Neural crest cell (in vitro differentiated cells): ENCODE results near the gene TRPM4. TPM values are rescaled to one million over a fixed set of nuclear protein-coding genes. Genes with fewer than 3 reads are reported as not detected.

Source experiments
- DNase-seq: peaks from one replicate; pipeline ENCODE4 v3.0.0; 2021; ENCODE audit warnings: low read depth, mixed read lengths, low spot score
- H3K27ac Mint-ChIP-seq: one replicate; pipeline ENCODE4 v1.8.0; 2021; ENCODE audit warnings: mild to moderate bottlenecking, mixed read lengths; ENCODE audit not compliant: unreplicated experiment
- H3K27me3 Mint-ChIP-seq: 2 replicates; pipeline ENCODE4 v1.8.0; 2021; ENCODE audit warnings: low read depth, mild to moderate bottlenecking, mixed read lengths
- H3K36me3 Mint-ChIP-seq: 2 replicates; pipeline ENCODE4 v1.8.0; 2021; ENCODE audit warnings: low read depth, mild to moderate bottlenecking, mixed read lengths
- H3K4me1 Mint-ChIP-seq: 2 replicates; pipeline ENCODE4 v1.8.0; 2021; ENCODE audit warnings: mixed read lengths
- H3K4me3 Mint-ChIP-seq: one replicate; pipeline ENCODE4 v1.8.0; 2021; ENCODE audit warnings: mild to moderate bottlenecking, mixed read lengths
- H3K9me3 Mint-ChIP-seq: 2 replicates; pipeline ENCODE4 v1.8.0; 2021; ENCODE audit warnings: mixed read lengths
- CTCF ChIP-seq: fragments of 200-600 bp; sonication (generic); conservative IDR thresholded peaks from 2 replicates; pipeline ENCODE4 v1.5.0; 2021; ENCODE audit warnings: antibody characterized with exemption, mild to moderate bottlenecking
- total RNA-seq: library from RNA; stranded (reverse); gene quantifications from 2 replicates; pipeline ENCODE4 v1.2.1, GENCODE V29; 2021

The TRPM4 gene
- total RNA-seq, 1 donor from 2014 or later = 8.1 TPM

GRCh38 chr19:49243129-49243528, 85.5 kb downstream of the TRPM4 start:
- Mint-ChIP-seq H3K4me3 (no peak overlapping the region), H3K4me1 (no peaks in the 10 kb centered on the region), H3K36me3 (no peaks in the 10 kb centered on the region), H3K9me3 (no peaks in the 10 kb centered on the region), H3K27ac (no peak overlapping the region), H3K27me3 (peaks cover 5% of the 10 kb centered on the region)
- no peak for DNase-seq
- no peak for TF ChIP-seq CTCF

GRCh38 chr19:49243726-49244125, 86.1 kb downstream of the TRPM4 start:
- Mint-ChIP-seq H3K4me3 (no peak overlapping the region), H3K36me3 (no peaks in the 10 kb centered on the region), H3K4me1 (no peaks in the 10 kb centered on the region), H3K27ac (no peak overlapping the region), H3K9me3 (no peaks in the 10 kb centered on the region), H3K27me3 (no peaks in the 10 kb centered on the region)
- no peak for TF ChIP-seq CTCF
- no peak for DNase-seq

GRCh38 chr19:49244256-49244655, 86.7 kb downstream of the TRPM4 start:
- Mint-ChIP-seq H3K4me1 (no peaks in the 10 kb centered on the region), H3K27me3 (no peaks in the 10 kb centered on the region), H3K9me3 (no peaks in the 10 kb centered on the region), H3K36me3 (no peaks in the 10 kb centered on the region), H3K4me3 (no peak overlapping the region), H3K27ac (no peak overlapping the region)
- no peak for TF ChIP-seq CTCF
- DNase-seq = no peak

GRCh38 chr19:49247676-49248075, 90.1 kb downstream of the TRPM4 start:
- H3K4me3 Mint-ChIP-seq = no peak overlapping the region
- no peaks in the 10 kb centered on the region for H3K4me1 Mint-ChIP-seq
- peaks cover 22% of the 10 kb centered on the region for H3K27me3 Mint-ChIP-seq
- DNase-seq = no peak
- no peak overlapping the region for H3K27ac Mint-ChIP-seq
- H3K36me3 Mint-ChIP-seq = no peaks in the 10 kb centered on the region
- no peak for TF ChIP-seq CTCF
- no peaks in the 10 kb centered on the region for H3K9me3 Mint-ChIP-seq

- DNase-seq = no peak
- no peak for TF ChIP-seq CTCF
- H3K27ac Mint-ChIP-seq = no peak overlapping the region
- H3K4me3 Mint-ChIP-seq = no peak overlapping the region
- no peaks in the 10 kb centered on the region for H3K36me3 Mint-ChIP-seq
- peaks cover 22% of the 10 kb centered on the region for H3K27me3 Mint-ChIP-seq
- H3K9me3 Mint-ChIP-seq = no peaks in the 10 kb centered on the region
- no peaks in the 10 kb centered on the region for H3K4me1 Mint-ChIP-seq
These were observed 92.3 kb downstream of the TRPM4 start for GRCh38 chr19:49249933-49250332.

- DNase-seq = no peak
- Mint-ChIP-seq H3K27me3 (peaks cover 22% of the 10 kb centered on the region), H3K27ac (no peak overlapping the region), H3K36me3 (no peaks in the 10 kb centered on the region), H3K4me1 (no peaks in the 10 kb centered on the region), H3K4me3 (no peak overlapping the region), H3K9me3 (peaks cover 5% of the 10 kb centered on the region)
- no peak for TF ChIP-seq CTCF
These were observed 98.1 kb downstream of the TRPM4 start for GRCh38 chr19:49255674-49256073.
